SK-N-MC (cell line): ENCODE results near the gene GRAMD1B.

Source experiments
- DNase-seq: peaks from one replicate; pipeline ENCODE4 v3.0.0-alpha.2; 2011; ENCODE audit warnings: low read depth, low spot score
- H3K27ac ChIP-seq: fragments of 200-600 bp; sonication (generic); 2 replicates; pipeline ENCODE4 v1.5.1; 2016; ENCODE audit warnings: mixed run types
- H3K36me3 ChIP-seq: fragments of 200-600 bp; sonication (generic); 2 replicates; pipeline ENCODE4 v1.6.1; 2017; ENCODE audit warnings: antibody characterized with exemption, low read length, mixed read lengths; ENCODE audit not compliant: insufficient read depth
- H3K4me3 ChIP-seq: fragments of 200-600 bp; sonication (generic); 2 replicates; pipeline ENCODE4 v1.5.1; 2016
- H3K9ac ChIP-seq: fragments of 200-600 bp; sonication (generic); 2 replicates; pipeline ENCODE4 v1.8.0; 2017; ENCODE audit warnings: mixed run types, mixed read lengths; ENCODE audit not compliant: insufficient read length
- H3K9me3 ChIP-seq: fragments of 200-600 bp; sonication (generic); 2 replicates; pipeline ENCODE4 v1.6.1; 2017; ENCODE audit warnings: low read depth, mild to moderate bottlenecking, antibody characterized with exemption, low read length, moderate library complexity, mixed read lengths
- EZH2 ChIP-seq: fragments of 200-600 bp; sonication (generic); IDR thresholded peaks from one replicate; pipeline ENCODE4 v1.6.1; 2017; ENCODE audit warnings: antibody characterized with exemption
- FOXP2 ChIP-seq: optimal IDR thresholded peaks from 2 replicates; pipeline ENCODE3; 2011; ENCODE audit warnings: mild to moderate bottlenecking, moderate library complexity; ENCODE audit not compliant: insufficient read depth; ENCODE audit errors: extremely low read length, control extremely low read depth
- POLR2AphosphoS5 ChIP-seq: IDR thresholded peaks from 2 replicates; pipeline ENCODE4 v1.6.1; 2012; ENCODE audit warnings: mild to moderate bottlenecking, low read depth, low read length, borderline replicate concordance

The GRAMD1B gene

DNA sequence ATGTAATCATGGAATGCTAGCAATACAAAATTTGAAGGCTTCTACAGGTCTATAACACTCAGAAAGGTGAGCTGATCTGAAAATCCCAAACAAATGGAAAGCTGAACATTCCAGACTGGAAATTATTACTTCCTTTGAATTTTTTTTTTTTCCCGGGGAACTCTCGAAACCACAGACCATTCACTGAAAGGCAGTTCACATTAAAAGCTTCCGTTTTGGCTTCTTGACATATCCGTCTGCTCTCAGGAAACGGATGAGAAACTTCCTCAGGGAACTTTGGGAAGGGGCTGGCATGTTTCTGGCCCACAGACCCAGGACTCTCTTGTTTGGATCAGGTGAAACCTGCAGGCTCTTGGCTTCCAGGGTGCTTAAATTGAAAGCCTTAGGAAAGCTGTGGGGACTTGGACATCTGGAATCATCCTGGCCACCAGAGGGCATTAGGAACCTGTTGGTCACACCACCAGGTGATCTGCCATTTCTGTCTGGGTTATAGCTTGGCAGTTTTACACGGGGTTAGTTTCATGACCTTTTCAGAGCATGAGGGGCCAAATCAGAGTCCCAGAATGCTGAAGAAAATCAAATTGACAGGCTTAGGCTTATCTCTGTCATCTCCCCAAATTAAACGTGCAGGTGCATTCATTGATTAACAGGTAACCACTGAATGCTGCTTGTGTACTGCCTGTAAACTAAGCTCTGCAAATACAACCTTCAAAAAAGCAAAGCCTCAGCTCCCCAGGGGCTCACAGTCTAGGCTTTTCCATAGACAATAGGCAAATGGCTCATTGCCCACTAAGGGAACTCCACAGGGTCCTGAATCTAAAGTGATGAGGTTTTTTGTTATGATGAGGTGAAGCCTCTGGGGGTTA is 22.7 kb upstream of the GRAMD1B start:
- no peak overlapping the region for H3K27ac ChIP-seq

DNA sequence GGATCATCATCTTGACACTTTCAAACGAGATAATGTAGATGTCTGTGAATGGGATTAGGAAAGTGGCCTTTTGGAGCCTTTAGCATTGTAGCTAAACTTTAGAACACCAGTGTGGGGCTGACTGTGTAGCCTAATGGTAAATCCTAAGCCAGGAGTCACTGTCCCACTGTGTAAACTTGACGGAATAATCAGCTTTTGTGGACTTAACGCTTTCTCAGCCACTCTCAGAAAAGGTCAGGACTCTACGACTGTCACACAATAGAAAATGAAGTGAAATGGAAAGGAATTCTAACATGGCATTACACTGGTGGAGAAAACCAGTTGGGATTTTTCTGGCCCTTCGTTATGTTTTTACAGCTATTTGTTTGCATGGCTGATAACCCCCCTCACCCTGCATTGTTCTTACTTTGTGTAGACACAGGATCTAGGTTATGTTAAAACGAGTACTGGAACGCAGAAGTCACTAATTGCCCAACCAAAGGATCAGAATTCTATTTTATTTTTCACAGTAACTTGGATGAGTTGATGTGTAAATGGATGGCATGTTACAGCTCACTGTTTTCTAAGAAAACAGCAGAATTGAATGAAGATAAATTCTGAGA is 22.0 kb upstream of the GRAMD1B start:
- Histone ChIP-seq H3K9ac (no peak overlapping the region), H3K9me3 (no peaks in the 10 kb centered on the region), H3K4me3 (no peak overlapping the region), H3K36me3 (no peaks in the 10 kb centered on the region), H3K27ac (no peak overlapping the region)
- TF ChIP-seq FOXP2 (no peak), EZH2 (no peak), POLR2AphosphoS5 (no peak)
- no peak for DNase-seq

More for the DNA sequence above, 22.7 kb upstream of the GRAMD1B start:
- no peaks in the 10 kb centered on the region for H3K36me3 ChIP-seq
- no peaks in the 10 kb centered on the region for H3K9me3 ChIP-seq
- DNase-seq: no peak
- TF ChIP-seq EZH2 (no peak), POLR2AphosphoS5 (no peak), FOXP2 (no peak)
- H3K4me3 ChIP-seq: no peak overlapping the region
- H3K9ac ChIP-seq: no peak overlapping the region

DNA sequence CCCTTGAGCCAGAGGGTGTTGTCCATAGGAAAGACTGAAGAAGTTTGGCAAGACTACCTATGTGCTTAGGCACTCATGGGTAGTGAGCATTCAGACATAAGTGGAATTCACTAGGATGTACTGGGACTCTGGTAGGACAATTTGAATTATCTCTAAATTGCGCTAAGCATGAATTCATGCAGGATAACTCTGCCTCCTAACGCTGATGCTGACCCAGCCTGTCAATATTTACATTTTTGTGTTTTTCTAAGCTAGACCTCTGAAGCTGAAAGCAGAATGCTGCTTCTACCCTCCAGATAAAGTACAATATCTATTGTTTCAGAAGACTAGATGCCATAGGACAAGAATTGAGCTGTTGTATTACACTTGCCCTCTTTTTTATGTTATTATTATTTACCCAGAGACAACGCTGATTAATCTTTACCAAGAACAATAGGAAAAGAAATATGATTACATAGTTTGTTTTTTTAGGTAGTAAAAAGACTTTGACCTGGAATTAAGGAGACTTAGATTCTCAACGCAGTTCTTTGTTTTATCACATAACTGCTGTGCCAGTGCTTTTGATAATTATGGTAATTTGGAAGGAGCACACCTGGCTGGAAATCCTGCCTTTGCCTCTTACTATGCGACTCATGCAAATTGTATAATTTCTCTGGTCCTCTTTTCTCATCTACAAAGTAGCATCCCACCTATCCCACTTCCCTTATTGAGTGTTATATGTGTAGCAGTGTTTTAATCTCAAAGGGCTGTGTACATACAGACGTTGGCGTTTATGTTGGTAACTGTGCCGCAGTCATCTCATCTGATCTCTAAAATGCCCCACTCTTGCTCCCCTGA is 21.2 kb upstream of the GRAMD1B start:
- no peak overlapping the region for H3K9ac ChIP-seq
- H3K36me3 ChIP-seq: no peaks in the 10 kb centered on the region
- H3K4me3 ChIP-seq: no peak overlapping the region
- DNase-seq: no peak
- no peak overlapping the region for H3K27ac ChIP-seq
- TF ChIP-seq EZH2 (no peak), FOXP2 (no peak), POLR2AphosphoS5 (no peak)
- no peaks in the 10 kb centered on the region for H3K9me3 ChIP-seq

DNA sequence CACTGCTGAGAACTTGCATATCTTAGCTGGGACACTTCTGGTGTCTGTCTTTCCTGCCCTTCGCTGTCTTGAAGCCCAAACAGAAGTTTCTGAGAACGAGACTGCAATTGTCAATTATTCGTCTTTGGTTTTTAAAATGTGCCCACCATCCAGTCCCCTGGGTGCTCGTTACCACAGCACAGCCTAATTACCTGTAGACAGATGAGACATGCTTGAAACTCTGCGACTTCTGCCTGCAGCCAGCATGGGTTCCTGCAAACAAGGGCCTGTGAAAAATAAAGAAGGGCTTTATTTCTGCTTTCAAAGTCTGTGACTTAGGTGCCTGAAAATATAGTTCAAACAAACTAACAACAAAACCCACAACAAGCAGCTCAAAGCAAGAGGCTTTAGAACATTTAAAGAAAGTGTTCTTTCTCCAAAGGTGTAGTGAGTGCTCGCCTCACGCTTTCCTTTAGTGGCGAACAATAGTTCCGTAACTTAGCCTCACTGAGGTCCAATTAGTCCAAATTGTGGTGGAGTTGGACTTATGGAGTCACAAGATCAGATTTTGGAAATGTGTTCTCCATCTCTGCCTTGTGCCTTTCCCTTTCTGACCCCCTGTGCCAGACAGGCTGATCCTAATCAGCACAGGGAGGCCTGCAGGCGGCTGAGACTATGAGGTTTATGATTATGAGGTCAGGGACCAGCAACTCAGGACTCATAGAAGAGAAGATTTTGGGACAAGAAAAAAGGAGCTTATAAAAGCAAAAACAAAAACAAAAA is 20.4 kb upstream of the GRAMD1B start:
- no peak overlapping the region for H3K9ac ChIP-seq
- H3K27ac ChIP-seq: no peak overlapping the region
- no peaks in the 10 kb centered on the region for H3K36me3 ChIP-seq
- H3K4me3 ChIP-seq: no peak overlapping the region
- TF ChIP-seq POLR2AphosphoS5: no peak
- no peak for TF ChIP-seq FOXP2
- no peak for TF ChIP-seq EZH2
- no peak for DNase-seq
- no peaks in the 10 kb centered on the region for H3K9me3 ChIP-seq

DNA sequence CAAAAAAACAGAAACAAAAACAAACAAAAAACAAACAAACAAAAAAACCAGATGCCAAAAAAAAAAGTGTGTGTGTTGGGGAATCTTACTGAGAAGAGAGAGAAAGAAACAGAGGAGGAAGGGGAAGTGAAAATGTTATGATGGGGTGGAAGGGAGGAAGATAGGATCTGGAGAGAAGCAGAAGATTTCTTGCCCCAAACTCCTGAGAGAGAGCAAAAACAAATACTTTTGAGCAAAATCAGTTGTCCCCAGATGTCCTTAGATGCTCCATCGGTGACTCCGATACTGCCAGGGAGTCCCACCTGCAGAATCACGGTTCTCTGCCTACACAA is 19.9 kb upstream of the GRAMD1B start:
- no peak for TF ChIP-seq POLR2AphosphoS5
- TF ChIP-seq EZH2: no peak
- TF ChIP-seq FOXP2: no peak
- no peak for DNase-seq
- no peak overlapping the region for H3K27ac ChIP-seq
- H3K36me3 ChIP-seq: no peaks in the 10 kb centered on the region
- H3K4me3 ChIP-seq: no peak overlapping the region
- no peaks in the 10 kb centered on the region for H3K9me3 ChIP-seq
- H3K9ac ChIP-seq: no peak overlapping the region

DNA sequence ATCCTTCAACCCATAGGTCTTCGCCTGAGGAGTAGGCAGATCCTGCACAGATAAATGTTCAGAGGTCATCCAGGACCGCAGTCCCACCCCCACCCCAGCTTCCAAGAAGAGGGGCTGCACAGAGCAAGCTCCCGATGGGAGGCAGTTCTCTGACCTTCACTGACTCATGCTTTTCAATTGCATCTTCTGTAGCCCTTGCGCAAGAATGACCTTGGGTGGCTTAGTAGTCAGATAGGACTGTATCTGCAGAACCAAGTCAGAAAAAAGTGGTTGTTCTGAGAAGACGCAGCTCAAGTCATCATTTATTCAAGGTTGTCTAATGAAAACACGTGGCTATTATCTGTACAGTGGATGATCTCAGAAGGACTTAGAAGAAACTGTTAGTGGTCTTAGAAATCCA is 16.4 kb upstream of the GRAMD1B start:
- no peaks in the 10 kb centered on the region for H3K9me3 ChIP-seq
- DNase-seq: no peak
- no peak overlapping the region for H3K9ac ChIP-seq
- H3K36me3 ChIP-seq: no peaks in the 10 kb centered on the region
- no peak overlapping the region for H3K4me3 ChIP-seq
- TF ChIP-seq FOXP2 (no peak), POLR2AphosphoS5 (no peak), EZH2 (no peak)
- no peak overlapping the region for H3K27ac ChIP-seq

DNA sequence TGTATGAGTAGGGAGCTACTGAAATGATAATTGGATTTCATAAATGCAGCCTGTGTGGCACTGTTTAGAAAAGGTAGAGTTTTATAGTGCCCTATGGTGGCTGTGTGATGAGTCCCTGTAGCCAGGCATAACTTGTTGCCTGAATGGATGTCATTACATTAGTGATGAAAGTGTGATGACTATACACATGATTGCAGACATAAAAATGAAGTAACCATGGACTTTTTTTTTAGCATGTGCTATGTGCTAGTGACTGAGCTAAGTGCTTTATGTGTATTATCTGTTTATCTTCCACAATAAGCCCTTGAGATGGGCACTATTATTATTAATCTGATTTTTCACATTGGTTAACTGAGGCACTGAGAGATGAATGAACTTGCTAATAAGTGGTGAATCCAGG is 13.5 kb upstream of the GRAMD1B start:
- Histone ChIP-seq H3K36me3 (no peaks in the 10 kb centered on the region), H3K9me3 (no peaks in the 10 kb centered on the region), H3K9ac (no peak overlapping the region), H3K27ac (no peak overlapping the region), H3K4me3 (no peak overlapping the region)
- TF ChIP-seq FOXP2 (no peak), POLR2AphosphoS5 (no peak), EZH2 (no peak)
- no peak for DNase-seq
